ENCODE measurements around the gene PPT2.

The PPT2 gene

DNA sequence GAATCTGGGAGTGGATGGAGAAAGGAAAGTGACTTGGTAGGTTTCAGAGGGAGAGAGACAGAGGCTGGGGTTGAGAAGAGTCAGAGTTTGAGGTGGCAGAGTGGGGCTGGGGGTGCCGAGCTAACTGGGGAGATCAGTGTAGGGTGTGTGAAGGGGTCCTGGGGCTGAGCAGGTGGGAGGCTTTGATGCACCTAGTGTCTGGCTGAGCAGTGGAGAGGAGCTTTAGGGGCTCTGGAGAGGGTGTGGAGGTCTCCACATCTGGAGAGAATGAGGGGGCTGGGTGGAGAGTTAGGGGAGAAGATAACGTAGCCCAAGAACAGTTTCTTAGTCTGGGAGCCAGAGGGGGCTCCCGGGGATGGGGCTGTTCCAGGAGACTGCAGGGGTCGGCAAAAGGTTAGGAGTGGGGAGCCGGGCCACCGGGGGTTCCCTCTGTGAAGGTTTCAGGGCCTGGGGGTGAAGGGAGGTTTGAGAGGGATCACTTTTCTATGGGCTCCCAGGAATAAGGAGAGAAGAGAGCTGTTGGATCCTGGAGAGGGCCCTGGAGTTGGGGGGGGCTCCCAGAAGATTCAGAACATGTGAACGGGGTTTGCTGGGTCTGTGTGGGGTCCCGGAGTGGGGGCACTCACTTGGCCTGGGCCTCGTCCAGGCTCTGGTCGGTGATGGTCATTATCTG is 35.3 kb downstream of the PPT2 start:
- TF ChIP-seq, protein P1, sequence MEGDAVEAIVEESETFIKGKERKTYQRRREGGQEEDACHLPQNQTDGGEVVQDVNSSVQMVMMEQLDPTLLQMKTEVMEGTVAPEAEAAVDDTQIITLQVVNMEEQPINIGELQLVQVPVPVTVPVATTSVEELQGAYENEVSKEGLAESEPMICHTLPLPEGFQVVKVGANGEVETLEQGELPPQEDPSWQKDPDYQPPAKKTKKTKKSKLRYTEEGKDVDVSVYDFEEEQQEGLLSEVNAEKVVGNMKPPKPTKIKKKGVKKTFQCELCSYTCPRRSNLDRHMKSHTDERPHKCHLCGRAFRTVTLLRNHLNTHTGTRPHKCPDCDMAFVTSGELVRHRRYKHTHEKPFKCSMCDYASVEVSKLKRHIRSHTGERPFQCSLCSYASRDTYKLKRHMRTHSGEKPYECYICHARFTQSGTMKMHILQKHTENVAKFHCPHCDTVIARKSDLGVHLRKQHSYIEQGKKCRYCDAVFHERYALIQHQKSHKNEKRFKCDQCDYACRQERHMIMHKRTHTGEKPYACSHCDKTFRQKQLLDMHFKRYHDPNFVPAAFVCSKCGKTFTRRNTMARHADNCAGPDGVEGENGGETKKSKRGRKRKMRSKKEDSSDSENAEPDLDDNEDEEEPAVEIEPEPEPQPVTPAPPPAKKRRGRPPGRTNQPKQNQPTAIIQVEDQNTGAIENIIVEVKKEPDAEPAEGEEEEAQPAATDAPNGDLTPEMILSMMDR (IDR thresholded peaks at IDR 0.05) = no peak

DNA sequence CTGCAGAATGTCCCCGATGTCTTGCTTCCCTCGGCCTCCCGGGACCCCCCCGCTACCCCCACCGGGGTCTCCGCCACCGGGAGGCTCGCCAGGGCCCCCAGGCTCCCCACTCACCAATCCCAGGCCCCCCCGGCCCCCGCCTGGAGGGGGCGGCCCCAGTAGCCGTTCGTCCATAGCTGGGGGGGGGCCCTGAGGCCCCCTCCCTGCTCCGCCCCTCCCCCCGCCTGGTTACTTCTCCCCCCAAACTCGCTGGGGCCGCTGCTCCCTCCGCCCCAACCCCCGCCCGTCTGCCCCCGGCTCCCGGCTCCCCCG is 35.8 kb downstream of the PPT2 start:
- TF ChIP-seq, protein P1 (IDR thresholded peaks at IDR 0.05) = no peak

GRCh38 chr6:32190054-32190851 is 36.3 kb downstream of the PPT2 start, which contains the start of gene PBX2:
PBX2 (minus strand) TSS chr6:32190202; CDS start chr6:32189915, 287 bp downstream.
- TF ChIP-seq, protein P1 (IDR thresholded peaks at IDR 0.05) = no peak

GRCh38 chr6:32190911-32191677 is 37.2 kb downstream of the PPT2 start:
- TF ChIP-seq, protein P1 (IDR thresholded peaks at IDR 0.05) = no peak

GRCh38 chr6:32191696-32192607 is 38.0 kb downstream of the PPT2 start:
- TF ChIP-seq, protein P1 (IDR thresholded peaks at IDR 0.05) = no peak

DNA sequence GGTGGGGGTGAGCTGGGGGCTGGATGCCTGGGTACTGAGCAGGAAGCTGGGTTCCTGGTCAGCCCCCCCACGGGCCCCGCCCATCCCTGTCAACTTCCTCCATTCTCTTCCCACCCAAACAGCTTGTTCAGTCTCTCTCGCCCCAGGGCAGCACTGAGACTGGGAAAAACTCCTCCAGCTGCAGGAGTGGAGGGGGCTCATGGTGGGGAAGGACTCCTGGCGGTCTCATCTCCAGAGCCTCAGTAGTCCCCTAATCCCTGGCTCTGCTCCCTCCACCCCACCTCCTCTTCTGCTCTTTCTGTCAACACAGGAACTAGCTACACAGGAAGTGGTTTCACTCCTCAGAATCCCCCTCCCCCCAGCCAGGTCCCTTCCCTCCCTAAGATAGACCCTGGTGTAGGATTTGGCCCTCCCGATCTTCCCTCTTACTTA is 38.7 kb downstream of the PPT2 start, which contains the start of gene GPSM3:
GPSM3 (minus strand) TSS at position 36 of the 432 bp plus-strand sequence. CDS start 130 bp downstream, outside the sequence.
- TF ChIP-seq, protein P1 (IDR thresholded peaks at IDR 0.05) = no peak

Measured in LNCAP (cell line).